GM18520 (cell line): ENCODE data around the gene TPH2.

Experiments used
- ATAC-seq: cut with Tn5 transposase; IDR thresholded peaks from one replicate; pipeline ENCODE4 v1.9.1; 2021; ENCODE audit not compliant: unreplicated experiment

Gene TPH2

GRCh38 chr12:71938728-71939385 is at the start of gene TPH2:
Gene TPH2, plus strand, starts transcription at chr12:71938845. Its CDS starts 142 bp downstream, at chr12:71938987.
- no peak for ATAC-seq

- no peak for ATAC-seq
These were observed 48.2 kb upstream of the TPH2 start for GRCh38 chr12:71890475-71890874.

GRCh38 chr12:71892059-71892458 is 46.6 kb upstream of the TPH2 start:
- no peak for ATAC-seq

- ATAC-seq, result no peak
These were observed 42.3 kb upstream of the TPH2 start for GRCh38 chr12:71896205-71896882.

GRCh38 chr12:71900091-71900490 is 38.6 kb upstream of the TPH2 start:
- ATAC-seq, result no peak

GRCh38 chr12:71904629-71905028 is 34.0 kb upstream of the TPH2 start:
- ATAC-seq, result no peak

- ATAC-seq, result peak; percentile 94
These were observed 3.1 kb upstream of the TPH2 start for GRCh38 chr12:71935594-71935993.

GRCh38 chr12:71940068-71940467 is 1.4 kb downstream of the TPH2 start:
- no peak for ATAC-seq

GRCh38 chr12:71941174-71941573 is 2.5 kb downstream of the TPH2 start:
- ATAC-seq, result no peak

GRCh38 chr12:71942259-71942658 is 3.6 kb downstream of the TPH2 start:
- no peak for ATAC-seq

- no peak for ATAC-seq
These were observed 4.1 kb downstream of the TPH2 start for GRCh38 chr12:71942703-71943102.

GRCh38 chr12:71945121-71945520 is 6.5 kb downstream of the TPH2 start:
- no peak for ATAC-seq

- ATAC-seq, result no peak
These were observed 7.2 kb downstream of the TPH2 start for GRCh38 chr12:71945883-71946282.

- no peak for ATAC-seq
These were observed 9.0 kb downstream of the TPH2 start for GRCh38 chr12:71947645-71948105.

GRCh38 chr12:71948390-71948789 is 9.7 kb downstream of the TPH2 start:
- no peak for ATAC-seq

GRCh38 chr12:71949646-71950045 is 11.0 kb downstream of the TPH2 start:
- no peak for ATAC-seq

GRCh38 chr12:71950404-71950803 is 11.8 kb downstream of the TPH2 start:
- ATAC-seq, result no peak

GRCh38 chr12:71950819-71951218 is 12.2 kb downstream of the TPH2 start:
- ATAC-seq, result no peak

GRCh38 chr12:71954083-71954778 is 15.6 kb downstream of the TPH2 start:
- no peak for ATAC-seq

- ATAC-seq, result no peak
These were observed 16.2 kb downstream of the TPH2 start for GRCh38 chr12:71954861-71955260.

- ATAC-seq, result no peak
These were observed 17.3 kb downstream of the TPH2 start for GRCh38 chr12:71955970-71956369.

GRCh38 chr12:71958056-71958455 is 19.4 kb downstream of the TPH2 start:
- ATAC-seq, result no peak
